H9 (cell line): Measurements from ENCODE around the gene DELE1. TPM values are rescaled to one million over a fixed set of nuclear protein-coding genes. Genes with fewer than 3 reads are reported as not detected.

Experiments used
- DNase-seq: peaks from one replicate; pipeline ENCODE4 v3.0.0-alpha.2; 2017
- H2AFZ ChIP-seq: one replicate; pipeline ENCODE4 v1.6.1; 2013; ENCODE audit warnings: mild to moderate bottlenecking, low read length, control low read depth, moderate library complexity
- H2AK5ac ChIP-seq: 2 replicates; pipeline ENCODE4 v1.6.1; 2013; ENCODE audit warnings: low read length, control low read depth, mixed read lengths; ENCODE audit not compliant: insufficient read length
- H2BK120ac ChIP-seq: one replicate; pipeline ENCODE4 v1.6.1; 2013; ENCODE audit warnings: low read depth, mild to moderate bottlenecking, low read length, control low read depth, inconsistent platforms; ENCODE audit not compliant: poor library complexity, severe bottlenecking
- H2BK12ac ChIP-seq: 2 replicates; pipeline ENCODE4 v1.6.1; 2013; ENCODE audit warnings: low read length, control low read depth, mixed read lengths, low read depth; ENCODE audit not compliant: insufficient read length
- H2BK15ac ChIP-seq: 2 replicates; pipeline ENCODE4 v1.6.1; 2013; ENCODE audit warnings: low read depth, low read length, control low read depth
- H2BK20ac ChIP-seq: one replicate; pipeline ENCODE4 v1.6.1; 2013; ENCODE audit warnings: low read depth, mild to moderate bottlenecking, low read length, control low read depth, inconsistent platforms; ENCODE audit not compliant: poor library complexity, severe bottlenecking
- H2BK5ac ChIP-seq: 2 replicates; pipeline ENCODE4 v1.6.1; 2013; ENCODE audit warnings: low read length, control low read depth, mixed read lengths; ENCODE audit not compliant: insufficient read length
- H3K14ac ChIP-seq: 2 replicates; pipeline ENCODE4 v1.6.1; 2013; ENCODE audit warnings: low read length, control low read depth; ENCODE audit not compliant: insufficient read depth
- H3K18ac ChIP-seq: 2 replicates; pipeline ENCODE4 v1.6.1; 2013; ENCODE audit warnings: low read depth, mild to moderate bottlenecking, mixed read lengths, low read length, control low read depth; ENCODE audit not compliant: insufficient read length
- H3K23ac ChIP-seq: 2 replicates; pipeline ENCODE4 v1.6.1; 2013; ENCODE audit warnings: low read length, control low read depth, mixed read lengths, low read depth; ENCODE audit not compliant: insufficient read length
- H3K23me2 ChIP-seq: 2 replicates; pipeline ENCODE4 v1.6.1; 2013; ENCODE audit warnings: low read depth, mild to moderate bottlenecking, mixed read lengths, low read length, control low read depth; ENCODE audit not compliant: insufficient read length, poor library complexity, severe bottlenecking
- H3K27ac ChIP-seq: 2 replicates; pipeline ENCODE4 v1.5.1; 2013; ENCODE audit warnings: low read length, control low read depth, mixed read lengths, low read depth; ENCODE audit not compliant: insufficient read length
- H3K27me3 ChIP-seq: 2 replicates; pipeline ENCODE4 v1.6.1; 2013; ENCODE audit warnings: low read length, control low read depth, inconsistent platforms; ENCODE audit not compliant: insufficient read depth
- H3K4ac ChIP-seq: 2 replicates; pipeline ENCODE4 v1.6.1; 2013; ENCODE audit warnings: low read depth, mild to moderate bottlenecking, control low read depth, inconsistent platforms, low read length, moderate library complexity
- H3K4me1 ChIP-seq: 2 replicates; pipeline ENCODE4 v1.6.1; 2013; ENCODE audit warnings: low read length, control low read depth, inconsistent platforms; ENCODE audit not compliant: insufficient read depth
- H3K4me2 ChIP-seq: 2 replicates; pipeline ENCODE4 v1.6.1; 2013; ENCODE audit warnings: low read length, control low read depth, mixed read lengths; ENCODE audit not compliant: insufficient read length, insufficient read depth
- H3K56ac ChIP-seq: 2 replicates; pipeline ENCODE4 v1.6.1; 2013; ENCODE audit warnings: low read depth, mild to moderate bottlenecking, mixed read lengths, low read length, control low read depth; ENCODE audit not compliant: insufficient read length
- H3K79me1 ChIP-seq: 2 replicates; pipeline ENCODE4 v1.6.1; 2013; ENCODE audit warnings: low read depth, mild to moderate bottlenecking, moderate library complexity, low read length, control low read depth, inconsistent platforms; ENCODE audit not compliant: insufficient read depth, poor library complexity, severe bottlenecking
- H3K79me2 ChIP-seq: 2 replicates; pipeline ENCODE4 v1.6.1; 2013; ENCODE audit warnings: low read length, control low read depth, inconsistent platforms; ENCODE audit not compliant: insufficient read depth
- H3K9ac ChIP-seq: 2 replicates; pipeline ENCODE4 v1.6.1; 2013; ENCODE audit warnings: low read length, control low read depth, mixed read lengths; ENCODE audit not compliant: insufficient read length; ENCODE audit errors: extremely low read depth
- H3K9me3 ChIP-seq: one replicate; pipeline ENCODE4 v1.6.1; 2013; ENCODE audit warnings: low read depth, low read length, inconsistent platforms; ENCODE audit not compliant: control insufficient read depth
- H3T11ph ChIP-seq: one replicate; pipeline ENCODE4 v1.6.1; 2013; ENCODE audit warnings: mild to moderate bottlenecking, low read length, control low read depth, inconsistent platforms
- H4K20me1 ChIP-seq: one replicate; pipeline ENCODE4 v1.6.1; 2013; ENCODE audit not compliant: control insufficient read depth, insufficient read length, insufficient read depth
- H4K5ac ChIP-seq: 2 replicates; pipeline ENCODE4 v1.6.1; 2013; ENCODE audit warnings: low read depth, mild to moderate bottlenecking, mixed read lengths, low read length, control low read depth; ENCODE audit not compliant: insufficient read length
- H4K8ac ChIP-seq: replicated peaks from 2 replicates; pipeline ENCODE4 v1.6.1; 2013; ENCODE audit warnings: low read length, control low read depth, mixed read lengths, low read depth; ENCODE audit not compliant: insufficient read length
- H4K91ac ChIP-seq: 2 replicates; pipeline ENCODE4 v1.6.1; 2013; ENCODE audit warnings: low read depth, mild to moderate bottlenecking, moderate library complexity, mixed read lengths, low read length, control low read depth; ENCODE audit not compliant: insufficient read length
- H3K27ac Mint-ChIP-seq, 3 experiments: 2 replicates in 2 of 3; 3 replicates in 1 of 3; pipeline ENCODE4 v1.8.0; 2020 to 2021; ENCODE audit warnings: mixed read lengths in 3 of 3, mild to moderate bottlenecking in 1 of 3, moderate library complexity in 1 of 3
- H3K27me3 Mint-ChIP-seq: 2 replicates; pipeline ENCODE4 v1.8.0; 2021; ENCODE audit warnings: low read depth, mild to moderate bottlenecking, moderate library complexity, mixed read lengths
- H3K36me3 Mint-ChIP-seq, 3 experiments: 2 replicates in 2 of 3; 3 replicates in 1 of 3; pipeline ENCODE4 v1.8.0; 2020 to 2021; ENCODE audit warnings: low read depth in 3 of 3, mixed read lengths in 3 of 3; ENCODE audit not compliant: insufficient read depth in 1 of 3
- H3K4me1 Mint-ChIP-seq, 2 experiments: 2 replicates each; pipeline ENCODE4 v1.8.0; 2020; ENCODE audit warnings: mixed read lengths in 2 of 2
- H3K4me3 Mint-ChIP-seq, 2 experiments: 2 replicates in 1 of 2; 3 replicates in 1 of 2; pipeline ENCODE4 v1.8.0; 2020 to 2021; ENCODE audit warnings: mild to moderate bottlenecking in 2 of 2, mixed read lengths in 2 of 2, moderate library complexity in 1 of 2
- H3K9me3 Mint-ChIP-seq, 2 experiments: 2 replicates in 1 of 2; 3 replicates in 1 of 2; pipeline ENCODE4 v1.8.0; 2020; ENCODE audit warnings: mild to moderate bottlenecking in 2 of 2, mixed read lengths in 2 of 2, moderate library complexity in 1 of 2
- CTCF ChIP-seq: fragments of 200-600 bp; sonication (generic); conservative IDR thresholded peaks from 3 replicates; pipeline ENCODE4 v1.8.0; 2021; ENCODE audit warnings: antibody characterized with exemption, mild to moderate bottlenecking
- WGBS: extraction: QIAGEN DNeasy Blood & Tissue Kit; methylation state at CpG from one replicate; pipeline ENCODE4 v1.1.7; 2013; ENCODE audit warnings: missing lambda C conversion rate, low lambda C conversion rate, mixed read lengths; ENCODE audit not compliant: insufficient read length; ENCODE audit errors: extremely low coverage; 5-methylcytosine and 5-hydroxymethylcytosine counted together
- total RNA-seq: library from RNA; stranded (reverse); gene quantifications from 2 replicates; pipeline ENCODE4 v1.2.1, GENCODE V29; 2021

Gene DELE1
- total RNA-seq, 1 experiment from 2014 or later = 75.3 TPM

- H2BK15ac ChIP-seq = no peak overlapping the region
- H2AK5ac ChIP-seq = no peak overlapping the region
- no peak overlapping the region for H2AFZ ChIP-seq
- peaks cover 4% of the 10 kb centered on the region for H3K23me2 ChIP-seq
- H2BK120ac ChIP-seq = no peak overlapping the region
- DNase-seq = no peak
- H3K56ac ChIP-seq = no peak overlapping the region
- no CpG with 5 or more reads among the region's 1 CpG for WGBS
- Mint-ChIP-seq H3K36me3 (peaks cover 3 to 32% (median 29%) of the 10 kb centered on the region in 3 experiments; a peak in 5 of 7 replicates), H3K9me3 (no peaks in the 10 kb centered on the region), H3K27ac (no peak overlapping the region), H3K4me1 (peaks cover 12 to 14% of the 10 kb centered on the region in 2 experiments), H3K4me3 (no peak overlapping the region), H3K27me3 (no peaks in the 10 kb centered on the region)
- H2BK5ac ChIP-seq = no peak overlapping the region
- no peak overlapping the region for H3K18ac ChIP-seq
- no peaks in the 10 kb centered on the region for H3K27me3 ChIP-seq
- H4K91ac ChIP-seq = no peak overlapping the region
- H4K20me1 ChIP-seq = no peaks in the 10 kb centered on the region
- no peak for TF ChIP-seq CTCF
- no peaks in the 10 kb centered on the region for H3K79me2 ChIP-seq
- no peak overlapping the region for H3K27ac ChIP-seq
- H3K4ac ChIP-seq = no peak overlapping the region
- no peak overlapping the region for H2BK20ac ChIP-seq
- no peak overlapping the region for H4K8ac ChIP-seq
- no peak overlapping the region for H3K9ac ChIP-seq
- H3K23ac ChIP-seq = no peak overlapping the region
- H4K5ac ChIP-seq = no peak overlapping the region
- H3K9me3 ChIP-seq = no peaks in the 10 kb centered on the region
- H2BK12ac ChIP-seq = no peak overlapping the region
- H3K4me2 ChIP-seq = no peak overlapping the region
- H3T11ph ChIP-seq = no peak overlapping the region
- no peaks in the 10 kb centered on the region for H3K79me1 ChIP-seq
- H3K14ac ChIP-seq = no peak overlapping the region
- H3K4me1 ChIP-seq = no peaks in the 10 kb centered on the region; the same call in 1 of the 2 replicates
Measured at GRCh38 chr5:141973871-141974595, 50.4 kb downstream of the DELE1 start.
